22Rv1 (cell line): ENCODE data around the gene FIGLA.

ENCODE experiments used
- H3K27ac ChIP-seq: fragments of 450-650 bp; 2 replicates; pipeline ENCODE4 v1.5.1; 2017
- CTCF ChIP-seq: fragments of 450-650 bp; IDR thresholded peaks from 2 replicates; pipeline ENCODE4 v1.5.1; 2017; ENCODE audit warnings: mild to moderate bottlenecking
- ZFX ChIP-seq: fragments of 450-650 bp; IDR thresholded peaks from 2 replicates; pipeline ENCODE4 v1.6.1; 2017; ENCODE audit warnings: antibody characterized with exemption, borderline replicate concordance

The FIGLA gene

DNA sequence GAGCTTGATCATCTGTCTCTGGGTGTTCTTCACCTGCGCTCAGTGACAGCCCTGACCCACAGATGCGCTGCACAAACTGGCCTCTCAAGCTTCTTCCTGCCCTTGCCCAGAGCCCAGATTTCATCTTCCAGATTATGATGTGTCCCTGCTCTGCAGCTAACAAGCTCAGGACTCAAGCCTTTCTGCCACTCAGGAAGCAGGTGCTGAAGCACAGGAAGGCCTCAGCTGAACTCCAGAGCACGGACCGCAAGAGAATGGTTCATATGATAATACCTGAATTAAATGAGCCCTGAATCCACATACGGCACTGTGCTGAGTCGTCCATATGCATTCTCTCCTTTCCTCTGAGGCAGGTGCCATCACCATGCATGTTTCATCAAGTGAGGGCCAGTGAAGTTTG, 41.4 kb upstream of the FIGLA start:
- TF ChIP-seq ZFX (no peak), CTCF (no peak)
- no peak overlapping the region for H3K27ac ChIP-seq

GRCh38 chr2:70830366-70830765, 39.9 kb upstream of the FIGLA start:
- TF ChIP-seq ZFX (no peak), CTCF (no peak)
- H3K27ac ChIP-seq, result no peak overlapping the region

GRCh38 chr2:70829916-70830315, 39.5 kb upstream of the FIGLA start:
- TF ChIP-seq ZFX, result no peak
- TF ChIP-seq CTCF, result no peak
- H3K27ac ChIP-seq, result no peak overlapping the region

DNA sequence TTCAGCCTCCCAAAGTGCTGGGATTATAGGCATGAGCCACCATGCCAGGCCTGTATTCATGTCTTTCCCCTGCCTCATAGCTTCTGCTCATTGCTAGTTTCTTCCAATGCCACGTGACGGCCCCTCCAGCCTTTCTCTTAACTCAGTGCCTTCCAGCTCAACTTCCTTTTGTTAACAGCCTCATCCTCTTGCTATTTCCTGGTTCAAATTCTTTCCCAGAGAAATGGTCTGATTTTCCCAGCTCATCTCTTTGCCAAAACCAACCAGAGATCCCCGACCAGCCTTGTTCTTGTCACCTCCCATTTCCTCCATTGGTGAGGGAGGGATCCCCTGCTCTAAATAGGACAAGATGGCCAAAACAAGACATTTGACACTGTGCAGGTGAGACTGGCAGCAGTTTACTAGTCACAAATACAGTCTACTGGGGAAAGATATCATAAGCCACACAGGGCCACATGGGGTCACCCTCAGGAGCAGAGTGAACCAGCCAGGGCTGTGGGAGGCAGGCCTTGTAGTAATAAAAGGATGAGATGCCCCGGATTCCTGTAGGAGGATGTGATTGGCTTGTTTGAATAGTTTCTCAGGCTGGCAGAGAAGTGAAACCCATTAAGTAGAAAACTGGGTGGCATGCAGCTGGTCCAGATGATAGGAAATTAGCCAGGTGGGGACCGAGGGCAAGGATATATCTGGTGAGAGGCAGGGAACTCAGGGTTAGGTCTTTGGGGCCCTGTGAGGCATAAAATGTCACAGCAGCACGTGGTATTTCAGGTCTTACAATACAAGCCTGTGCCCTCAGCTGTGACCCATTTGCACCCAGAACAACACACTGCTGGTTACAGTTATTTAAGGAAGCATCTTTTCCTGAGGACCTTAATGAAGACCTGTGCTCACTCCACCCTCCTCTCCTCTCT, 38.7 kb upstream of the FIGLA start:
- TF ChIP-seq CTCF (no peak), ZFX (no peak)
- H3K27ac ChIP-seq, result no peak overlapping the region

DNA sequence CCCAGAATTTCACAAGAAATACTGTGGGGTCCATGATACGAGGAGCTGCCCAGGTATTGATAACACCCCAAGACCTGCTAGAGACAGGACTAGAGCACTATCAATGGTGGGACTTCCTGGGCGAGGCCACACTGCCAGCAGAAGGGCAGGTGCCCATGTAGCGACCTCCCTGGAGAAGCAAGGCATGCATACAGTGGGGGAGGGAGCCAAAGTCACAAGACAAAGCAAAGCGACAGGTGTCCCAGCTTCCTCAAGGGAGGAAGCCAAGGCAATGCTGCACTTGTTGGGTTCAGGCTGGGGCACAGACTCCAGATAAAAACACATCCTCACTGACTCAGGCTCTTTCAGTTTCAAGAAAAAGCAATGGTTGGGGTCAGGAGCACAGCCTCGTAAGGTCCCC, 37.7 kb upstream of the FIGLA start:
- no peak for TF ChIP-seq CTCF
- no peak for TF ChIP-seq ZFX
- H3K27ac ChIP-seq, result no peak overlapping the region

DNA sequence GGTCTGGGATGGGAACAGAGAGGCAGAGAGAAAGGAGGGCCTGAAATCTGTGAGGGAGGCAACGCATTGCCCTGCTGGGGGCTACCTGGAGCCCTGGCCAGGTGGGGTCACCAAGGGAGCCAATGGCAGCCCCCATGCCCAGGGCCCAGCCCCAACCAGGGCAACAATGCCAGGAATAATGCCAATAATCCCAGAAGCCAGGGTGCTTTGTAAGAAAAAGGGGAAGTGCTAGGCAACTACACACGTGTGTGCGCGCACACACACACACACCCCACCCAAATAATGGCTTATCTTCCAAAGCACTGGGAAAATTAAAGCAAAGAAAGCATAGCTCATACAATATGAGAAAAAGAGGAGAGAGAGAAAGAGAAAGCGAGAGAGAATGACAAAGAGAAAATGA, 36.9 kb upstream of the FIGLA start:
- H3K27ac ChIP-seq, result no peak overlapping the region
- TF ChIP-seq ZFX (no peak), CTCF (no peak)

DNA sequence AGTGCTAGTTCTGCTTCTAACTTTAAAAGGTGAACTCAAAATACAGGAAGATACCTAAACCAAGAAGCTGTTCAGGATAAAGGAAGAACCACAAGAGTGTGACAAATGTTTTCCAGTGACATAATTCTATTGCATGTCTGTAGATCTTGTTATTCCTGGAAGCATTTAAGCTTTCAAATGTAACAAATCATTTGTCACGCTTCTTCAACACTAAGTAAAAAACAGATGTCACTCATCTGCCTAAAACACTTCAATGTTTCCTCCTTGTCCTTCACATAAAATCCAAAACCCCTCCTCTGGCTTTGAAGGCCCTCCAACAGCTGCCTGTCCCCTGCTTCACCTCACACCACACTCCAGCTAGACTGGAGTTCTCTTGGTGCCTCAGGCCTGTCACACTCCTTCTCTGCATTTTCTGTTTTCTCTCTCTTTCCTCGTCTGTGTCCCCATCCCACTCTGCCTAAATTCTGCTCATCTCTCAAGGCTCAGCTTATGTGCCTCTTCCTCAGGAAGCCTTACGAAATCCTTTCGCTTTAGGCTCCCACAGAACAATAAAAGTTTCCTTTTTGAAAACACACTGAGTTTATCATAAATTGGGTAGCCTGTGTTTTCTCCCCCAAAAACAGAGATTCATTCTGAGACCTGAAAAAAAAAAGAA, 36.4 kb upstream of the FIGLA start:
- H3K27ac ChIP-seq, result no peak overlapping the region
- TF ChIP-seq CTCF (no peak), ZFX (no peak)
